ENCODE results near the gene TMED3. TPM values are rescaled to one million over a fixed set of nuclear protein-coding genes. Genes with fewer than 3 reads are reported as not detected.

TMED3 gene
- total RNA-seq, 2 experiments from 2014 or later, result 40.1 to 41.4 TPM

DNA sequence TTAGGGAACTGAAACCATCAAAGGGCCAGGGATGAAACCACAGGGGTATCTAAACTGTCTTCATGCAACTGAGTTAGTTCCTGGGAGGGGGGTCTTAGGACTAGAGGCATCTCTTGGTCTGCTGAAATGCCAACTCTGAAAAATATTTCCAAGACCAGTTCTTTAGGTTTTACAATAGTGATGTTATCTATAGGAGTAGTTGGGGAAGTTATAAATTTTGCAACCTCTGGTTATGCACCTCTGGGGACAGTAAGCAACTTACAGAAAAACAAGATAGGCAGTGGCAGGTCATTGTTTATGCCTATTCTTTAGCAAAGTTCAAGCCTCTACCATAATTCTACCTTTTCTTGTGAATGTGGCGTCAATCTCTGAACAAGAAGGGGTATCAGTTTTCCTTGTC lies 60.7 kb downstream of the TMED3 start:
- DNase-seq (no peak), ATAC-seq (no peak)
- Mint-ChIP-seq H3K27me3 (no peaks in the 10 kb centered on the region), H3K27ac (no peak overlapping the region), H3K36me3 (ENCODE audit: low read depth) (no peaks in the 10 kb centered on the region), H3K4me3 (no peak overlapping the region), H3K9me3 (no peaks in the 10 kb centered on the region), H3K4me1 (ENCODE audit: low read depth) (no peaks in the 10 kb centered on the region)
- TF ChIP-seq, protein P1, sequence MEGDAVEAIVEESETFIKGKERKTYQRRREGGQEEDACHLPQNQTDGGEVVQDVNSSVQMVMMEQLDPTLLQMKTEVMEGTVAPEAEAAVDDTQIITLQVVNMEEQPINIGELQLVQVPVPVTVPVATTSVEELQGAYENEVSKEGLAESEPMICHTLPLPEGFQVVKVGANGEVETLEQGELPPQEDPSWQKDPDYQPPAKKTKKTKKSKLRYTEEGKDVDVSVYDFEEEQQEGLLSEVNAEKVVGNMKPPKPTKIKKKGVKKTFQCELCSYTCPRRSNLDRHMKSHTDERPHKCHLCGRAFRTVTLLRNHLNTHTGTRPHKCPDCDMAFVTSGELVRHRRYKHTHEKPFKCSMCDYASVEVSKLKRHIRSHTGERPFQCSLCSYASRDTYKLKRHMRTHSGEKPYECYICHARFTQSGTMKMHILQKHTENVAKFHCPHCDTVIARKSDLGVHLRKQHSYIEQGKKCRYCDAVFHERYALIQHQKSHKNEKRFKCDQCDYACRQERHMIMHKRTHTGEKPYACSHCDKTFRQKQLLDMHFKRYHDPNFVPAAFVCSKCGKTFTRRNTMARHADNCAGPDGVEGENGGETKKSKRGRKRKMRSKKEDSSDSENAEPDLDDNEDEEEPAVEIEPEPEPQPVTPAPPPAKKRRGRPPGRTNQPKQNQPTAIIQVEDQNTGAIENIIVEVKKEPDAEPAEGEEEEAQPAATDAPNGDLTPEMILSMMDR (IDR thresholded peaks at IDR 0.05), result no peak
- CTCF ChIA-PET, result interaction anchor here (6.8 kb wide), 1 partner anchor 9 kb away, joined by 55 read pairs; no protein-coding TSS in a partner anchor
- intact Hi-C loops (cut with micrococcal nuclease), result no loop called here
- POLR2A ChIA-PET, result no interaction called here

DNA sequence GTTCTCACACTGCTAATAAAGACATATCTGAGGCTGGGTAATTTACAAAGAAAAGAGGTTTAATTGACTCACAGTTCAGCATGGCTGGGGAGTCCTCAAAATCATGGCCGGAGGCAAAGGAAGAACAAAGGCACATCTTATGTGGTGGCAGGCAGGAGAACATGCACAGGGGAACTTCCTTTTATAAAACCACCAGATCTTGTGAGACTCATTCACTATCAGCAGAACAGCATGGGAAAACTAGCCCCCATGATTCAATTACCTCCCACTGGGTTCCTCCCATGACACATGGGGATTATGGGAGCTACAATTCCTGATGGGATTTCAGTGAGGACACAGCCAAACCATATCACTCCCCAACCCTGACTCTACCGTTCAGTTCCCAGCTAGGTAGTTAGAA lies 61.5 kb downstream of the TMED3 start:
- no peaks in the 10 kb centered on the region for H3K36me3 Mint-ChIP-seq (ENCODE audit: low read depth)
- ATAC-seq (no peak), DNase-seq (no peak)
- H3K4me1 Mint-ChIP-seq (ENCODE audit: low read depth), result no peaks in the 10 kb centered on the region
- intact Hi-C loops (cut with micrococcal nuclease), result no loop called here
- H3K9me3 Mint-ChIP-seq, result no peaks in the 10 kb centered on the region
- CTCF ChIA-PET, result interaction anchor here (1.0 to 1.1 kb wide), 2 partner anchors 33 to 481 kb away, joined by 3 read pairs; no protein-coding TSS in a partner anchor
- H3K27ac Mint-ChIP-seq, result no peak overlapping the region
- TF ChIP-seq, protein P1 (IDR thresholded peaks at IDR 0.05), result no peak
- POLR2A ChIA-PET, result no interaction called here
- H3K27me3 Mint-ChIP-seq, result no peaks in the 10 kb centered on the region
- H3K4me3 Mint-ChIP-seq, result no peak overlapping the region

Other genes starting within 250 kb of the TMED3 start
- gene RASGRF1, start 220.3 kb upstream of the TMED3 start, total RNA-seq, result not detected
- gene ANKRD34C, start 28.4 kb upstream of the TMED3 start, total RNA-seq, result not detected
- gene MINAR1, start 121.2 kb downstream of the TMED3 start, total RNA-seq, result under 1 TPM; 0.45 TPM

Data from activated CD8-positive, alpha-beta T cell treated with anti-CD3 and anti-CD28 coated beads for 36 hours (primary cell).